AG09309 (cell line): Measurements from ENCODE around the gene AFAP1L2.

Source experiments
- DNase-seq: peaks from one replicate; pipeline ENCODE4 v3.0.0-alpha.2; 2010; ENCODE audit warnings: low read depth
- H3K4me3 ChIP-seq: 2 replicates; pipeline ENCODE4 v1.5.1; 2011; ENCODE audit warnings: mild to moderate bottlenecking, low read depth, low read length, moderate library complexity; ENCODE audit not compliant: control insufficient read depth
- TF ChIP-seq, protein P1 (sequence below): IDR thresholded peaks from 2 replicates; pipeline ENCODE4 v1.5.1; 2011; ENCODE audit warnings: mild to moderate bottlenecking, low read depth, low read length, inconsistent platforms; ENCODE audit not compliant: insufficient read depth, control insufficient read depth; ENCODE audit errors: missing control alignments

AFAP1L2 gene

DNA sequence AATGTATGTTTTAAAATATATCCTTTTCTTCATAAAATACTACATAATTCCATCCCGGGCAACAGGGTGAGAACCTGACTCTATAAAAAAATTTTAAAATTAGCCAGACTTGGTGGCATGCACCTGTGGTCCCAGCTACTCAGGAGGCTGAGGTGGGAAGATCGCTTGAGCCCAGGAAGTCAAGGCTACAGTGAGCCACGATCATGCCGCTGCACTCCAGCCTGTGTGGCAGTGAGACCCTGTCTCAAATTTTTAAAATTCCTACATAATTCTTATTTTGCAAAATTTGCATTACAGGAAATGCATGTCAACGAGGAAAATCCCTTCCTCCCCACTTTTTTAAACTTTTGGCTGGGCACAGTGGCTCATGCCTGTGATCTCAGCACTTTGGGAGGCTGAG lies 31.3 kb downstream of the AFAP1L2 start:
- TF ChIP-seq, protein P1, sequence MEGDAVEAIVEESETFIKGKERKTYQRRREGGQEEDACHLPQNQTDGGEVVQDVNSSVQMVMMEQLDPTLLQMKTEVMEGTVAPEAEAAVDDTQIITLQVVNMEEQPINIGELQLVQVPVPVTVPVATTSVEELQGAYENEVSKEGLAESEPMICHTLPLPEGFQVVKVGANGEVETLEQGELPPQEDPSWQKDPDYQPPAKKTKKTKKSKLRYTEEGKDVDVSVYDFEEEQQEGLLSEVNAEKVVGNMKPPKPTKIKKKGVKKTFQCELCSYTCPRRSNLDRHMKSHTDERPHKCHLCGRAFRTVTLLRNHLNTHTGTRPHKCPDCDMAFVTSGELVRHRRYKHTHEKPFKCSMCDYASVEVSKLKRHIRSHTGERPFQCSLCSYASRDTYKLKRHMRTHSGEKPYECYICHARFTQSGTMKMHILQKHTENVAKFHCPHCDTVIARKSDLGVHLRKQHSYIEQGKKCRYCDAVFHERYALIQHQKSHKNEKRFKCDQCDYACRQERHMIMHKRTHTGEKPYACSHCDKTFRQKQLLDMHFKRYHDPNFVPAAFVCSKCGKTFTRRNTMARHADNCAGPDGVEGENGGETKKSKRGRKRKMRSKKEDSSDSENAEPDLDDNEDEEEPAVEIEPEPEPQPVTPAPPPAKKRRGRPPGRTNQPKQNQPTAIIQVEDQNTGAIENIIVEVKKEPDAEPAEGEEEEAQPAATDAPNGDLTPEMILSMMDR = no peak
- H3K4me3 ChIP-seq = no peak overlapping the region
- no peak for DNase-seq

- no peak for DNase-seq
- no peak overlapping the region for H3K4me3 ChIP-seq
- TF ChIP-seq, protein P1 = no peak
These were observed 32.1 kb downstream of the AFAP1L2 start for GRCh38 chr10:114372179-114372578.

GRCh38 chr10:114370966-114371365 lies 33.3 kb downstream of the AFAP1L2 start:
- no peak overlapping the region for H3K4me3 ChIP-seq
- DNase-seq = no peak
- TF ChIP-seq, protein P1 = no peak

GRCh38 chr10:114370199-114370598 lies 34.1 kb downstream of the AFAP1L2 start:
- TF ChIP-seq, protein P1 = no peak
- H3K4me3 ChIP-seq = no peak overlapping the region
- DNase-seq = no peak

- H3K4me3 ChIP-seq = no peak overlapping the region
- DNase-seq = no peak
- TF ChIP-seq, protein P1 = no peak
These were observed 36.3 kb downstream of the AFAP1L2 start for GRCh38 chr10:114368057-114368391.

DNA sequence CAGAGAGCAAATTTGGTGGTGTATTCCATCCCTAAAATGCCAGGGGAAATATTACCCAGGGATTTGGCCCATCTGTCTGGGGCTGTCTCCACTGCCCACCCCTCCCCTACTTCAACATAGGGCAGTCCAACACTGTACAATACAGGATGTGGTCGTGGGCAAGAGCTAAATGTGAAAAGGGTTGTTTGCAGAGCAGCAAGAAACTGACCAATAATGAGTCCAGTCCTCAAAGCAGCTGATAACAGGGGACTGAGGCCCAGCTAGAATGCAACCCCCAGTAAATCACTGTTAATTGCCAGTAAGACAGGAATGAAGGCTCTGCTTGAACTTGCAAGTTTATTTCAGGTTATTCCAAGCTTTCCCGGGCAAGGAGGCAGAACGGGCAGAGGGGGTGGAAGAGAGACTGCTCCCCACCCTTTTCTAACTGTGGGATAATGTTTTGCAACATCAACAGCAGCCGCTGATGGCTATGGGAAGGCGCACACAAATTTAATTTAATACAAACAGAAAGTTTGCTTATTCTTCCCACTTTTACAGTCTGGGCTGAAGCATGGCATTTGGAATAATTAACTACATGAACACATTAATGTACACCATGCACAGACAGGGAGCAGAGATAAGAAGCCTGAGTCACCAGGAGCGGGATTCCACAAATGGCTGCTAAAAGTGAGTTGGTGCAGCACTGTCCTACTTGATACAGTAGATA lies 36.8 kb downstream of the AFAP1L2 start:
- DNase-seq = no peak
- no peak overlapping the region for H3K4me3 ChIP-seq
- TF ChIP-seq, protein P1 = no peak

DNA sequence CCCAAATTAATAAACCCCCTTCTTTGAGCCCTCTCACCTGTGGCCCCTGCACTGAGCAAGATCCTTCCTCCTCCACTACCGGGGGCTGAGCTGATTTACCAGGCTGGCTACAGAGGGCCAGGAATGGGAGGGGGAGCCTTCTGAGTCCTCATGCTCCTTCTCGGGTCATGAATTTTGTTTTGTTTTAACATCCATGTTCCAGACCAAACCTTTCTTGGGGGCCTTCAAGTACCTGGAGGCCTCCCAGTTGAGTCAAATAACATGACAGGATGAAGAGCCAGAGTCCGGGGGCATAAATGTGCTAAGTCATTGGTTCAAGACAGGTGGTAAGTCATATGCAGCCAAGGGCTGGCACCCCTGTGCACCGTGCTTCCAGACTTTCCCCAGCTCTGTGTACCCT lies 39.6 kb downstream of the AFAP1L2 start:
- TF ChIP-seq, protein P1 = no peak
- DNase-seq = no peak

More for the DNA sequence above, 39.6 kb downstream of the AFAP1L2 start:
- H3K4me3 ChIP-seq = no peak overlapping the region
